Left hindlimb (tissue), 1 donor: ENCODE data around the gene RBFOX2.
A peak's percentile ranks its signal among the peaks of the same experiment; 100 is the strongest.
"Not testable (repeated sequence)": the region's sequence is repeated elsewhere in the genome, so short reads cannot be mapped to it uniquely, and the experiment has no call there.

Source experiments
- DNase-seq: peaks from one replicate; pipeline ENCODE4 v3.0.0-alpha.2; 2018

The RBFOX2 gene

GRCh38 chr22:36003972-36004674 lies 24.5 kb downstream of the RBFOX2 start:
- no peak for DNase-seq

DNA sequence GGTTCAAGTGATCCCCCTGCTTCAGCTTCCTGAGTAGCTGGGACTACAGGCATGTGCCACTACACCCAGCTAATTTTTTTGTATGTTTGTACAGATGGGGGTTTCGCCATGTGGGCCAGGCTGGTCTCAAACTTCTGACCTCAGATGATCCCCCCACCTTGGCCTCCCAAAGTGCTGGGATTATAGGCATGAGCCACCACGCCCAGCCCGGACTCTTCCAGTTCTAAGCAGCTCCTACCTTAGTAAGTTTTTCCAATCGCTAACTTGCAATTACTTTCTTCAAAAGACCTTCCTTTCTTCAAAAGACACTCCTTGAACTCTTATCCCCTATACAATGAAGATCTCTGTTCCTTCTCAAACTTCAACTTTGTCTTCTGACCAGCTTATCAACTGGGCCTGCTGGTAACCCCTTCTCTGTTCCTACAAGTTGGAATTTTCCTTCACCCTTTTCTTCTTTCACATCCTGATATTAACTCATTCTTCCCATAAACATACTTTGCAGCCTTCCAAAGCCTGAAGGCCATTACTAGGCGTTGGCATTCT lies 25.8 kb downstream of the RBFOX2 start:
- no peak for DNase-seq

DNA sequence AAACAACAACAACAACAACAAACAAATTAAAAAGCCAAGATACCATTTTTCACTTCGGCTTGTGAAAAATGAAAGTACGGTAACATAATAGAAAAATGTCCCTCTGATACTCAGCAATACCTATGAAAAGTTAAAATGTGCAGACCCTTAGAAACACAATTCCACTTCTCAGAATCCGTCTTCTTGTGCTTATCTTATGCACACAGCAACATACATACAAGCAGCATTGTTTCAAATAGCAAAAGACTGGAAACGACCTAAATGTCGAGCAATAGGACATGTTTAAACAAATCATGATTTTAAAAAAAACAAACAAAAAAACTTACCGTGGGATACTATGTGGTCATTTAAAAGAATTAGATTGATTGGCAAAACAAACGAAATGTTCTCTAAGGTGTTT lies 26.5 kb downstream of the RBFOX2 start:
- DNase-seq: no peak

GRCh38 chr22:35998748-35999147 lies 29.9 kb downstream of the RBFOX2 start:
- no peak for DNase-seq

- DNase-seq: no peak
Measured at GRCh38 chr22:35997438-35997837, 31.2 kb downstream of the RBFOX2 start.

GRCh38 chr22:35996596-35996995 lies 32.0 kb downstream of the RBFOX2 start:
- no peak for DNase-seq

- peak; percentile 84 for DNase-seq
Measured at GRCh38 chr22:35995772-35996171, 32.9 kb downstream of the RBFOX2 start.

DNA sequence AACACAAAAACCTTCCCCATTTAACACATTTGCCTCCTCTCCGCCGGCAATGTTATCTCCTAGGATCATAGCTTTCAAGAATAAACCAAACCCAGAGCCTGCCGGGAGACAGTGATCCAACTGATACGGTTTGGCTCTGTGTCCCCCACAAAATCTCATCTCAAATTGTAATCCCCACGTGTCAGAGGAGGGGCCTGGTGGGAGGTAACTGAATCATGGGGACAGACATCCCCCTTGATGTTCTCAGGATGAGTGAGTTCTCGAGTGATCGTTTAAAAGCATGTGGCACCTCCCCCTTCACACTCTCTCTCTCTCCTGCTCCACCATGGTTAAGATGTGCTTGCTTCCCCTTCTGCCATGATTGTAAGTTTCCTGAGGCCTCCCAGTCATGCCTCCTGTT lies 33.3 kb downstream of the RBFOX2 start:
- DNase-seq: no peak

DNA sequence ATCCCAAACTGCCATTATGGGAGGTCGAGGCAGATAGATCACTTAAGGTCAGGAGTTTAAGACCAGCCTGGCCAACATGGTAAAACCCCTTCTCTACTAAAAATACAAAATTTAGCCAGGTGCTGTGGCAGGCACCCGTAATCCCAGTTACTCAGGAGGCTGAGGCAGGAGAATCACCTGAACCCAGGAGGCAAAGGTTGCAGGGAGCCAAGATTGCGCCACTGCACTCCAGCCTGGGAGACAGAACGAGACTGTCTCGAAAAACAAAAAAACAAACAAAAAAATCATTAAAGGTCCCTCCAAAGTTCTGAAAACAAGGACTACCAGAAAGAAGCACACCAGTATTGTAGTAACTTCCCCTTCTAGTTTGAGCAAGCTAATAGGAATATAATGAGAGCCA lies 34.9 kb downstream of the RBFOX2 start:
- DNase-seq: not testable (repeated sequence)

DNA sequence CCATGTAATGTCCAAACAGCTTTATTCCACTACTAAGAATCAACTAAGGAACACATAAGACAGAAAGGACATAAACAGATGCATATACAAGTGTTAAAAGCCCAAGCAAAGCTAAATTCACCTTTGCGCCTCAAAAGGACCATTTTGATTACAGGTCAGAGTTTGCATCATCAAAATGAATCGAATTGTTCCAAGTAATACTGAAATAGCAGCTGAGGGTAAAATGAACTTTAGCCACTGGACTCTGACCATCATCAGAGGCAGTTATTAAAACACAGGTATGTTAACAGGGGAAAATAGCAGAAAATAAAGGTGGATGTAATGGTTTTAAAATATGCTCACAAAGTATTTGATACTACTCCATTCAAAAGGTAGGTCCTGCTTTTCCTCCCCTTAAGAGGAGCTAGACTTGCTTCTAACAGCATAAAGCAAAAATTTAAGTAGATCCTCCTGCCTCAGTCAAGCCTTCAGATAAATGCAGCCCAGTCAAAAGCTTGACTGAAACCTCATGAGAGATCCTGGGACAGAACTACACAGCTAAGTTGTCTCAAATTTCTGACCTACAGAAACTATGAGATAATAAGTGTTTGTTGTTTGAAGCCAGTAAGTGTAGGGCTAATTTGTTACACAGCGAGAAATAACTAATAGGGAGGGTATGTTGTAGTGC lies 35.4 kb downstream of the RBFOX2 start:
- no peak for DNase-seq

DNA sequence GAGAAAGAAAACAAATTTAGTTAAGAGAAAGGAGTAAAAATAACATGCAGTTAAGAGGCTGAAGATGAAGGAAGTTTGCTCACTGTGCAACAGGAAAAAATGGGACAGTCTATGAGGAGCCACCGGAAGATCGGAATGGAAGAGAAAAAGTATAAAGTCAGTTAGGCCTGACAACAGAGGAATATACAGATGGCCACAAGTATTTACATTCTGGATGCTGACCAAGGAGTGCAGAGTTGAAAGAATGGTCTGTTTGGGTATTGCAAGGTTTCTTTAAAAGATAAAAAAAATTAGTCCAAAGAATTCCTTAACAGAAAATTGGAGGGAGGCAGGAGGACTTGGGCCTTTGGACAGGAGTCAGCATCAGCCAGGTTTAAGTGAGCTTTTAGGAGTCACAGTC lies 37.5 kb downstream of the RBFOX2 start:
- DNase-seq: no peak

DNA sequence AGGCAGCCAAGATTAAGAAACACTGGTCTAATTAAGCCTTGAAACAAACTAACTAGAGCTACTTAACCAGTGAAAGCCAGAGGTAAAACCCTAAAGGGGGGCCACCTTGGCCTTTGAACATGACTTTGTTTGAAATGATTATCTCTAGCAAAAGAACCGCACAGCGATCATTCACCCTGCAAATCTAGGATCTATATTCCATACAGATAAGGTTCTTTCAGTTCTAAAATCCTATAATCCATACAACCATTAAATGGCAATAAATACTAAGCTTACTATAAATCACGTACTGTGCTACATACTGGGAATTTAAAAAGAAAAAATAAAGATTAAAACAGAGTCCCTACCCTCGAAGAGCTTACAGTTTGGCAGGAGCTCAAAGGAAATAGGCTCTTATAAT lies 40.6 kb downstream of the RBFOX2 start:
- DNase-seq: no peak

GRCh38 chr22:35987487-35987886 lies 41.1 kb downstream of the RBFOX2 start:
- DNase-seq: no peak

GRCh38 chr22:35986088-35986487 lies 42.5 kb downstream of the RBFOX2 start:
- DNase-seq: no peak

GRCh38 chr22:35985371-35985770 lies 43.3 kb downstream of the RBFOX2 start:
- DNase-seq: no peak

DNA sequence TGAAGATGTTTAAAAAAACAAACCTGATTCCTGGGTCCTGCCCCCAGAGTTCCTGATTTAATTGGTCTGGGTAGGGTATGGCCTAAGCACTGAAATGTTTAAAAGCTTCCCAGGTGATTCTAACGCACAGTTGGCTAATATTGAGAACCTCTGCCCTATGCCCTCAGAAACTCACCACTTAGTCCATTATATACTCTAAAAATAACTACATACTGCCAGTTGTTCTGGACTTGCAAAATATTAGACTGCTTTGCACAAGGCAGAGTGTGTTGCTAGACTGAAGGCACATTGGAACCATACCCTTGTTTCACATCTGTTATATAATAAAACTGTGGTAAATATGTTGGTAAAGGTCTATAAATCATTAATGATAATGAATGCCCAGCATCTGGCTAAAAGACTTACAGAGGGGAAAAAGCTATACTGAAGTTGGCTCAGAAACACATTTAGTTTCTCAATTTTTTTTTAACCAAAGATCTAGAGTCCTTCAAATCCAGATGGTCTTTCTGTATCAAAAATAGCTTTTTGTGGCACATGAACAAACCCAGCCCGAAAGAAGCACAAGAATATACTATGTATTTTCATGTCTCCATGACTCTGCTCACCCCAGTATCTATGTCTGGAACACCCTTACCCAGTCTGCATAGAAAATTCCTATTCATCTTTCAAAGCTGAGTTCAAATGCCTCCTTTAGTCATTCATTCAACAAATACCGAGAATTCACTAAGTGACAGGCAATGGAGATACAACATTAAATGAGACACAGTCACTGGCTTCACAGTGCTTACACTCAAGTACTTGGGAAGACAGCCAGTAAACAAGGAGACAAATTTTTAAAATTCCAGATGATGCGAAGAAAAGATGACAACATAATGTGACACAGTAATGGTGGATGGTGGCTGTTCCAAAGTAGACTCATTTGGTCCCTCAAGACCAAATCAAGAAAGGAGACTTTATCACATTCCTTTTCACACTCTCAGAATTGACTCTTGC lies 44.1 kb downstream of the RBFOX2 start:
- DNase-seq: no peak

GRCh38 chr22:35981900-35982299 lies 46.7 kb downstream of the RBFOX2 start:
- DNase-seq: no peak

GRCh38 chr22:35978889-35979288 lies 49.7 kb downstream of the RBFOX2 start:
- no peak for DNase-seq

DNA sequence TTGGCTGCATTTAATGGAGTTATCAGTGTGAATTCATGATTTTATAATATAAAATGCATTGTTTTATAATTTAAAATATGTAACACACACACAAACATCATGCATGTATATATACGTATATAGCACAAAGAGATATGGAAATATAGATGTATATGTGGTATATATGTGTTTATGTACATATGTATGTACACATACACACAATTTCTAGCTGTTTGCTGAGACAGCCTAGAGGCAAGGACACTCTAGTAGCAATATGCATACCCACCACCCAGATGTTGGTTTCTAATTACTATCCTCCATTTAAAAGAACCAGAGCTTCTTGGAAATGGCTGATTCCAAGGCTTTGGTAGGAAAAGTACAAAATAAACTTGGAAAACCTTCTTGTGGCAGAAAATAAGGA lies 50.4 kb downstream of the RBFOX2 start:
- DNase-seq: no peak

GRCh38 chr22:35977136-35977535 lies 51.5 kb downstream of the RBFOX2 start:
- no peak for DNase-seq

- DNase-seq: no peak
Measured at GRCh38 chr22:35973388-35973787, 55.2 kb downstream of the RBFOX2 start.

GRCh38 chr22:35972559-35972958 lies 56.1 kb downstream of the RBFOX2 start:
- DNase-seq: no peak

DNA sequence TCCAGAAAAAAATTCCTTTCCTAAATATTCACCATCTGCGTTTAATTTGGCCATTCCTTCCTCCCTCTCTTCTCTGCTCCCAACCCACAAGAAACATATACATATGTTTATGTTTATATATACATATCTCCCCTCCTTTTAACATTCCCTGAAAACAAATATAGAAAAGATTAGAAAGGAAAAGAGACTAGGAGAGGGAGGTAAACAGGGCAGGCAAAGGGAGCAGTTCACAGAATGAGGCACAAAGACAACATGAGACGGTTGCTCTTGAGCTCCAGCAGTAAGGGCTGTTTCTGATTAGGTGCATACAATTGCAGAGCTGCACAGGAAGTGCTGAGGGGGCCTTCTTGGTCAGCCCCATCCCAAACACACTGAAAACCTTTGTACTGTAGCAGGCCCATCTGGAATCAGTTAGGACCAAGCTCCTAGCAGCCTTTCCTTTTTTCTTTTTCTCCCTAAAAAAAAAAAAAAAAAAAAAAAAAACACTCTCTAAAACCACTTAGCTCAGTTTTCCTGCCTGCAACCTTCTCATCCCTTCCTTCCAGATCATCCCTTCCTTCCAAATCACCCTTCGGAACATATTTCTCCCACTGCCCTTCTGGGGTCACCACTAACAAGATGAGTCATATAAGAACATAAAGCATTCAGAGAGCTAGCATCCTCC lies 57.0 kb downstream of the RBFOX2 start:
- peak; percentile 86 for DNase-seq
